T-helper 2 cell treated with Interferon-gamma antibody and Interleukin-4, amounts not matched to agents 5 μg/mL and 100 μg/mL, for 36 hours (primary cell): ENCODE data around the gene ZFPL1.
A peak's percentile ranks its signal among the peaks of the same experiment; 100 is the strongest.

Source experiments
- DNase-seq: peaks from one replicate; pipeline ENCODE4 v3.0.0; 2021; ENCODE audit warnings: low spot score
- H3K27ac Mint-ChIP-seq: one replicate; pipeline ENCODE4 v1.8.0; 2021; ENCODE audit warnings: mild to moderate bottlenecking, mixed read lengths
- H3K27me3 Mint-ChIP-seq: one replicate; pipeline ENCODE4 v1.8.0; 2021; ENCODE audit warnings: low read depth, mixed read lengths
- H3K36me3 Mint-ChIP-seq: one replicate; pipeline ENCODE4 v1.8.0; 2021; ENCODE audit warnings: low read depth, mixed read lengths
- H3K4me1 Mint-ChIP-seq: one replicate; pipeline ENCODE4 v1.8.0; 2021; ENCODE audit warnings: low read depth, mixed read lengths
- H3K4me3 Mint-ChIP-seq: one replicate; pipeline ENCODE4 v1.8.0; 2022; ENCODE audit warnings: mild to moderate bottlenecking, moderate library complexity, mixed read lengths
- H3K9me3 Mint-ChIP-seq: one replicate; pipeline ENCODE4 v1.8.0; 2021; ENCODE audit warnings: mixed read lengths

Gene ZFPL1

GRCh38 chr11:65069217-65069616 is 14.8 kb upstream of the ZFPL1 start:
- no peaks in the 10 kb centered on the region for H3K27me3 Mint-ChIP-seq
- DNase-seq: no peak
- H3K27ac Mint-ChIP-seq: no peak overlapping the region
- H3K9me3 Mint-ChIP-seq: no peaks in the 10 kb centered on the region
- no peaks in the 10 kb centered on the region for H3K36me3 Mint-ChIP-seq
- H3K4me3 Mint-ChIP-seq: no peak overlapping the region
- no peaks in the 10 kb centered on the region for H3K4me1 Mint-ChIP-seq

GRCh38 chr11:65071907-65072630 is 12.0 kb upstream of the ZFPL1 start:
- Mint-ChIP-seq H3K4me3 (no peak overlapping the region), H3K27ac (no peak overlapping the region), H3K36me3 (peaks cover 12% of the 10 kb centered on the region)

GRCh38 chr11:65072631-65072966 is 11.4 kb upstream of the ZFPL1 start:
- H3K27ac Mint-ChIP-seq: no peak overlapping the region
- H3K4me1 Mint-ChIP-seq: no peaks in the 10 kb centered on the region
- H3K4me3 Mint-ChIP-seq: no peak overlapping the region
- H3K36me3 Mint-ChIP-seq: peaks cover 17% of the 10 kb centered on the region
- no peaks in the 10 kb centered on the region for H3K9me3 Mint-ChIP-seq
- H3K27me3 Mint-ChIP-seq: no peaks in the 10 kb centered on the region
- DNase-seq: no peak

More at GRCh38 chr11:65071907-65072630, 12.0 kb upstream of the ZFPL1 start:
- no peak for DNase-seq
- Mint-ChIP-seq H3K4me1 (no peaks in the 10 kb centered on the region), H3K9me3 (no peaks in the 10 kb centered on the region), H3K27me3 (no peaks in the 10 kb centered on the region)

- DNase-seq: no peak
- no peaks in the 10 kb centered on the region for H3K27me3 Mint-ChIP-seq
- peaks cover 45% of the 10 kb centered on the region for H3K36me3 Mint-ChIP-seq
- no peak overlapping the region for H3K4me3 Mint-ChIP-seq
- H3K27ac Mint-ChIP-seq: peak overlapping the region; percentile 10
- H3K9me3 Mint-ChIP-seq: no peaks in the 10 kb centered on the region
- H3K4me1 Mint-ChIP-seq: peaks cover 22% of the 10 kb centered on the region
Measured at GRCh38 chr11:65077451-65077850, 6.6 kb upstream of the ZFPL1 start.

- H3K36me3 Mint-ChIP-seq: peaks cover 51% of the 10 kb centered on the region
- H3K9me3 Mint-ChIP-seq: no peaks in the 10 kb centered on the region
- H3K4me1 Mint-ChIP-seq: peaks cover 28% of the 10 kb centered on the region
- H3K27me3 Mint-ChIP-seq: no peaks in the 10 kb centered on the region
- DNase-seq: peak; percentile 47
- H3K27ac Mint-ChIP-seq: peak overlapping the region; percentile 83
- peak overlapping the region; percentile 47 for H3K4me3 Mint-ChIP-seq
Measured at GRCh38 chr11:65078151-65078550, 5.9 kb upstream of the ZFPL1 start.

- Mint-ChIP-seq H3K4me3 (peak overlapping the region; percentile 47), H3K4me1 (peaks cover 28% of the 10 kb centered on the region), H3K36me3 (peaks cover 58% of the 10 kb centered on the region), H3K27me3 (peaks cover 3% of the 10 kb centered on the region), H3K9me3 (no peaks in the 10 kb centered on the region), H3K27ac (peak overlapping the region; percentile 83)
- no peak for DNase-seq
Measured at GRCh38 chr11:65078786-65079342, 5.2 kb upstream of the ZFPL1 start.

GRCh38 chr11:65083134-65083833 is 738 bp upstream of the ZFPL1 start:
- peaks cover 44% of the 10 kb centered on the region for H3K36me3 Mint-ChIP-seq

GRCh38 chr11:65084598-65085375 is 765 bp downstream of the ZFPL1 start:
- Mint-ChIP-seq H3K27ac (peak overlapping the region; percentile 99), H3K4me1 (peaks cover 26% of the 10 kb centered on the region), H3K4me3 (peak overlapping the region; percentile 99), H3K36me3 (peaks cover 48% of the 10 kb centered on the region), H3K9me3 (no peaks in the 10 kb centered on the region), H3K27me3 (peaks cover 4% of the 10 kb centered on the region)
- no peak for DNase-seq

More at GRCh38 chr11:65083134-65083833, 738 bp upstream of the ZFPL1 start:
- Mint-ChIP-seq H3K27ac (peak overlapping the region; percentile 99), H3K4me3 (peak overlapping the region; percentile 99), H3K4me1 (peaks cover 35% of the 10 kb centered on the region), H3K27me3 (peaks cover 4% of the 10 kb centered on the region), H3K9me3 (no peaks in the 10 kb centered on the region)
- DNase-seq: no peak

GRCh38 chr11:65085446-65085845 is 1.4 kb downstream of the ZFPL1 start:
- H3K27me3 Mint-ChIP-seq: peaks cover 4% of the 10 kb centered on the region
- peak overlapping the region; percentile 99 for H3K4me3 Mint-ChIP-seq
- peaks cover 26% of the 10 kb centered on the region for H3K4me1 Mint-ChIP-seq
- H3K9me3 Mint-ChIP-seq: no peaks in the 10 kb centered on the region
- no peak for DNase-seq
- peaks cover 44% of the 10 kb centered on the region for H3K36me3 Mint-ChIP-seq
- H3K27ac Mint-ChIP-seq: peak overlapping the region; percentile 99

- Mint-ChIP-seq H3K4me3 (no peak overlapping the region), H3K36me3 (peaks cover 35% of the 10 kb centered on the region), H3K27me3 (peaks cover 4% of the 10 kb centered on the region), H3K27ac (no peak overlapping the region), H3K9me3 (no peaks in the 10 kb centered on the region), H3K4me1 (peaks cover 19% of the 10 kb centered on the region)
- no peak for DNase-seq
Measured at GRCh38 chr11:65086809-65087208, 2.8 kb downstream of the ZFPL1 start.

GRCh38 chr11:65087216-65087615 is 3.2 kb downstream of the ZFPL1 start:
- H3K27ac Mint-ChIP-seq: peak overlapping the region; percentile 17
- peaks cover 16% of the 10 kb centered on the region for H3K4me1 Mint-ChIP-seq
- H3K27me3 Mint-ChIP-seq: peaks cover 4% of the 10 kb centered on the region
- no peak overlapping the region for H3K4me3 Mint-ChIP-seq
- DNase-seq: no peak
- no peaks in the 10 kb centered on the region for H3K9me3 Mint-ChIP-seq
- H3K36me3 Mint-ChIP-seq: peaks cover 32% of the 10 kb centered on the region

- Mint-ChIP-seq H3K27ac (no peak overlapping the region), H3K4me3 (no peak overlapping the region), H3K27me3 (peaks cover 4% of the 10 kb centered on the region), H3K9me3 (no peaks in the 10 kb centered on the region), H3K4me1 (peaks cover 12% of the 10 kb centered on the region), H3K36me3 (peaks cover 29% of the 10 kb centered on the region)
- no peak for DNase-seq
Measured at GRCh38 chr11:65087827-65088226, 3.8 kb downstream of the ZFPL1 start.

GRCh38 chr11:65089621-65090020 is 5.6 kb downstream of the ZFPL1 start:
- Mint-ChIP-seq H3K9me3 (no peaks in the 10 kb centered on the region), H3K4me1 (peaks cover 9% of the 10 kb centered on the region), H3K4me3 (no peak overlapping the region), H3K36me3 (peaks cover 17% of the 10 kb centered on the region), H3K27ac (no peak overlapping the region), H3K27me3 (no peaks in the 10 kb centered on the region)
- DNase-seq: no peak

GRCh38 chr11:65090628-65091027 is 6.6 kb downstream of the ZFPL1 start:
- Mint-ChIP-seq H3K4me3 (no peak overlapping the region), H3K36me3 (peaks cover 15% of the 10 kb centered on the region), H3K9me3 (no peaks in the 10 kb centered on the region), H3K27ac (no peak overlapping the region), H3K27me3 (no peaks in the 10 kb centered on the region), H3K4me1 (peaks cover 5% of the 10 kb centered on the region)
- DNase-seq: no peak
